Activated T-cell treated with anti-CD3 and anti-CD28 coated beads, Interleukin-2, amount 50 U/mL, for 4 hours (primary cell): Measurements from ENCODE around the gene SPATA13. TPM values are rescaled to one million over a fixed set of nuclear protein-coding genes. Genes with fewer than 3 reads are reported as not detected.

Source experiments
- ATAC-seq, 2 donors: fragments of 200-7000 bp; cut with Tn5 transposase; one replicate each; pipeline ENCODE4 v1.10.0; 2021
- DNase-seq: peaks from one replicate; pipeline ENCODE4 v3.0.0-alpha.2; 2020
- H3K27me3 Mint-ChIP-seq: one replicate; pipeline ENCODE4 v1.8.0; 2021; ENCODE audit warnings: low read depth, mixed read lengths
- H3K36me3 Mint-ChIP-seq: one replicate; pipeline ENCODE4 v1.8.0; 2022; ENCODE audit warnings: mixed read lengths; ENCODE audit not compliant: insufficient read depth
- H3K4me1 Mint-ChIP-seq: one replicate; pipeline ENCODE4 v1.8.0; 2021; ENCODE audit warnings: low read depth, mixed read lengths
- H3K4me3 Mint-ChIP-seq: one replicate; pipeline ENCODE4 v1.8.0; 2021; ENCODE audit warnings: mild to moderate bottlenecking, moderate library complexity, mixed read lengths
- H3K9me3 Mint-ChIP-seq: one replicate; pipeline ENCODE4 v1.8.0; 2021; ENCODE audit warnings: mixed read lengths
- total RNA-seq, 3 donors: library from RNA; stranded (reverse); gene quantifications; one replicate each; pipeline ENCODE4 v1.2.1, GENCODE V29; 2021

Gene SPATA13
- total RNA-seq, 3 donors from 2014 or later = 50.3 to 54.0 (median 52.8) TPM

- Mint-ChIP-seq H3K27me3 (peaks cover 6% of the 10 kb centered on the region), H3K4me1 (no peaks in the 10 kb centered on the region), H3K4me3 (no peak overlapping the region), H3K36me3 (no peaks in the 10 kb centered on the region), H3K9me3 (peaks cover 11% of the 10 kb centered on the region)
- ATAC-seq = no peak
- no peak for DNase-seq
Observed at GRCh38 chr13:24131749-24132148, 28.8 kb upstream of the SPATA13 start.

- Mint-ChIP-seq H3K9me3 (peaks cover 11% of the 10 kb centered on the region), H3K27me3 (peaks cover 4% of the 10 kb centered on the region), H3K4me3 (no peak overlapping the region), H3K36me3 (no peaks in the 10 kb centered on the region), H3K4me1 (no peaks in the 10 kb centered on the region)
- ATAC-seq (no peak), DNase-seq (no peak)
Observed at GRCh38 chr13:24133021-24133795, 27.3 kb upstream of the SPATA13 start.

- H3K36me3 Mint-ChIP-seq = no peaks in the 10 kb centered on the region
- H3K9me3 Mint-ChIP-seq = peaks cover 11% of the 10 kb centered on the region
- peaks cover 4% of the 10 kb centered on the region for H3K27me3 Mint-ChIP-seq
- no peaks in the 10 kb centered on the region for H3K4me1 Mint-ChIP-seq
- no peak for DNase-seq
- no peak overlapping the region for H3K4me3 Mint-ChIP-seq
- no peak for ATAC-seq
Observed at GRCh38 chr13:24134231-24134630, 26.3 kb upstream of the SPATA13 start.

DNA sequence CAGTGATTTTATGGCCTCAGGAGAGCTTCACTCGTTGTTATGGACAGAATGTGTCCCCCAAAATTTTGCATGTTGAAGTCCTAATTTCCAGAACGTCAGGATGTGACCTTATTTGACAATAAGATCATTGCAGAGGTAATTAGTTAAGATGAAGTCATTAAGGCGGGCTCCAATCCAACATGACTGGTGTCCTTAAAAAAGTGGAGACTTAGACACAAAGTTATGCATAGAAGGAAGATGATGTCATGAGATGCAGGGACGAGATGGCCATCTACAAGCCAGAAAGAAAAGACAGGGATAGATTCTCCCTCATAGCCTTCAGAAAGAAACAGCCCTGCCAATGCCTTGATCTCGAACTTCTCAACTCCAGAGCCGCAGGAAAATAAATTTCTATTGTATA is 25.8 kb upstream of the SPATA13 start:
- Mint-ChIP-seq H3K4me1 (no peaks in the 10 kb centered on the region), H3K4me3 (no peak overlapping the region), H3K9me3 (peaks cover 11% of the 10 kb centered on the region), H3K36me3 (no peaks in the 10 kb centered on the region), H3K27me3 (peaks cover 4% of the 10 kb centered on the region)
- no peak for ATAC-seq
- DNase-seq = no peak

DNA sequence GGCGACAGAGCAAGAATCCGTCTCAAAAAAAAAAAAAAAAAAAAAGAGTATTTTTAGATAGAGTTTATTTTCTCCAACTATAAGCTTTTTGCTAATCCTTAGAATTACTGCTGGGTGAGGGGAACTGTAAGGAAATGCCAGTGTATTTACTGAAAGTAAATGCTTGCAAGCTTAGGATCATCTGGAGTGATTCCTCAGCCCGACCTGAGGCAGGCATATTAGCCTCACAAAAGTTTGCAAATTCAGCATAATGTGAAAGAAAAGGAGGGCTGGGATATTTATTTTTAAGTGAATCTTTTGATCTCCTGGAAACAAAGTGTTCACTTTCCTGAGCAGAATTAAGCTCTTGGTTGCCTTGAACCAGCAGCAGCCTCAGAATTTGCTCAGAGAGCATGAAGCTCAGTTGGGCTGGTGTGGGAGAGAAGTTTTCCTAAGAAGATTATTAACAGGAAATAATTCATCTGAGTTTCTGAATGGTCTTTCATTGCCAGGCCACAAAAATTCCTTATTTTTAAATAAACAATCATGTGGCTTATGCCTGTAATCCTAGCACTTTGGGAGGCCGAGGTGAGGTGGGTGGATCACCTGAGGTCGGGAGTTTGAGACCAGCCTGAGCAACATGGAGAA is 24.7 kb upstream of the SPATA13 start:
- Mint-ChIP-seq H3K4me1 (no peaks in the 10 kb centered on the region), H3K9me3 (peaks cover 11% of the 10 kb centered on the region), H3K27me3 (no peaks in the 10 kb centered on the region), H3K36me3 (no peaks in the 10 kb centered on the region), H3K4me3 (no peak overlapping the region)
- no peak for ATAC-seq
- no peak for DNase-seq

DNA sequence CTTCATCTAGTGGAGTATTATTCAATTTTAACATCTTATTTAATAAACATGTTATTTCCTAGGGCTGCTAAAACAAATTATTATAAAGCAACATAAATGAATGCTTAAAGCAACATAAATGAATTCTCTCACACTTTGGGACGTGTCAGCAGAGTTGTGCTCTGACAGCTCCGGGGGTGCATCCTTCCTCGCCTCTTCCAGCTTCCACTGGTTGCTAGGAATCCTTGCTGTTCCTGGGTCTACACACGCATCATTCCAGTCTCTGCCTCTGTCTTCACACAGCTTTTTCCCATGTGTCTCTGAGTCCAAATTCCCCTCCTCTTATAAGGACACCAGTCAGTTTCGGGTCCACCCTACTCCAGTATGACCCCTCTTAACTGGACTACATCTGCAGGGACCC is 21.6 kb upstream of the SPATA13 start:
- ATAC-seq (no peak), DNase-seq (no peak)
- no peaks in the 10 kb centered on the region for H3K36me3 Mint-ChIP-seq
- no peaks in the 10 kb centered on the region for H3K9me3 Mint-ChIP-seq
- no peaks in the 10 kb centered on the region for H3K4me1 Mint-ChIP-seq
- no peak overlapping the region for H3K4me3 Mint-ChIP-seq
- H3K27me3 Mint-ChIP-seq = no peaks in the 10 kb centered on the region

DNA sequence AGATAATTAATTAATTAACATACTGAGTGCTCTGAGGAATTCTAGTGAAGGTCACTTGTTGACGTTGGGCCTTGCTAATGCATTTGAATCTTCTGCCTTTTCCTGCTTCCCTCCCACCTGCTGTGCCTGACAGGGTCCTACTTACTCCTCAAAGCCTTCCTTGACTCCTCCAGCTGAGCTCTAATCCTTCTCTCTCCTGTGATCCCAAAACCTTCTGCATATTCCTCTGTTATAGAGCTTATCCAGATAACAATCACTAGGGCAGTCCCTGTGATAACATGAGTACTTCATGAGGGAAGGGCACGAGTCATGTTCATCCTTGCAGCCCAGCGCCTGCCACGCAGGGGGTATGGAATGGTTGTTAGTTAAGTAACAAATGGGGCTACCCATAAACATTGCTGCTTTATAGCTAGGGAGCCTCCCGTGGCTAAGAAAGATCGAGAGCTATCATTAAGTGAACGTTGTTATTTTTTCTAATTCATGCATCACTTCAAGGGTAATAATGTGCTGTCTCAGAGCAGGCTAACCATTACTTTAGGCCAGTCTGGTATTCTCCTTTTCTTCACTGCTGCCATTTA is 19.1 kb upstream of the SPATA13 start:
- peaks cover 2% of the 10 kb centered on the region for H3K27me3 Mint-ChIP-seq
- no peaks in the 10 kb centered on the region for H3K9me3 Mint-ChIP-seq
- no peak overlapping the region for H3K4me3 Mint-ChIP-seq
- no peaks in the 10 kb centered on the region for H3K36me3 Mint-ChIP-seq
- ATAC-seq (no peak), DNase-seq (no peak)
- H3K4me1 Mint-ChIP-seq = no peaks in the 10 kb centered on the region

GRCh38 chr13:24142453-24142852 is 18.1 kb upstream of the SPATA13 start:
- DNase-seq = no peak
- no peaks in the 10 kb centered on the region for H3K36me3 Mint-ChIP-seq
- no peak for ATAC-seq
- no peaks in the 10 kb centered on the region for H3K9me3 Mint-ChIP-seq
- no peaks in the 10 kb centered on the region for H3K4me1 Mint-ChIP-seq
- H3K4me3 Mint-ChIP-seq = no peak overlapping the region
- H3K27me3 Mint-ChIP-seq = peaks cover 2% of the 10 kb centered on the region

DNA sequence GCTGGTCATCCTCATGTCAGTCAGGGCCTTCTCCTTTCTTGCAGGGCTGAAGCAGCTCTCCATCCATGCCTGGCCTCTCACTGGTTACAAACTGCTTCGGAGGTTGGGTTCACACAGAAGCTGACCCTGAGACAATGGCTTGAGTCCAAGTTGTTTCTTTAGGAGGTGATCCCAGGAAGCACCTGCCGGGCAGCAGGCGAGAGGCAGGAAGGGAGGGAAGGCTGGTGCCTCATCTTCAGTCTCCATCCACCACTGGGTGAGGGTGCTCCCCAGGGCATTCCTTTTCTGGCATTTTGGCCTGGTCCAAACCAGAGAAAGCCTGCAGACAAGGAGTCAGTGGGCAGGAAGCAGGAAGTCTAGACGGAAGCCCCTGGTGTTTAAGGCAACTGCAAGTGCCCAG is 17.6 kb upstream of the SPATA13 start:
- Mint-ChIP-seq H3K4me1 (no peaks in the 10 kb centered on the region), H3K4me3 (no peak overlapping the region), H3K36me3 (no peaks in the 10 kb centered on the region), H3K9me3 (no peaks in the 10 kb centered on the region), H3K27me3 (peaks cover 2% of the 10 kb centered on the region)
- ATAC-seq = no peak
- DNase-seq = no peak

DNA sequence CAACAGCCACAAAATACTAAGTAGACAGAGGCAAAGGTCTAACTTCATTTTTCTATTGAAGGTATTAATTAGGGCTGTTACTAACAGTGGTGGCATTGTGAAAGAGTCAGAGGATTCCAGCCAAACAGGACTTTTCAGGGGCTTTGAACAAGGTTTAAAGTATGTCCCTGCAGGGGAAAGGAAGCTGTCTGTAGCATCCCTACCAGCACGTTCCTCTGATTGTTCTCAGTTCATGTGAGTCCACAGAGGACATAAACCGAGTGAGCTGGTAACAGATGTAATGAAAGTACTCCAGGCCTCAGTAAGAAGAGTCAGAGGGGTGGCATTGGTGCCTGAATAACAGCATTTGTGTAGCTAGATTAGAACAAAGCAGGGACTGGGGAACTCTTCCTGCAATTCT is 15.3 kb upstream of the SPATA13 start:
- Mint-ChIP-seq H3K36me3 (no peaks in the 10 kb centered on the region), H3K4me3 (no peak overlapping the region), H3K9me3 (no peaks in the 10 kb centered on the region), H3K27me3 (peaks cover 4% of the 10 kb centered on the region), H3K4me1 (no peaks in the 10 kb centered on the region)
- ATAC-seq (no peak), DNase-seq (no peak)

DNA sequence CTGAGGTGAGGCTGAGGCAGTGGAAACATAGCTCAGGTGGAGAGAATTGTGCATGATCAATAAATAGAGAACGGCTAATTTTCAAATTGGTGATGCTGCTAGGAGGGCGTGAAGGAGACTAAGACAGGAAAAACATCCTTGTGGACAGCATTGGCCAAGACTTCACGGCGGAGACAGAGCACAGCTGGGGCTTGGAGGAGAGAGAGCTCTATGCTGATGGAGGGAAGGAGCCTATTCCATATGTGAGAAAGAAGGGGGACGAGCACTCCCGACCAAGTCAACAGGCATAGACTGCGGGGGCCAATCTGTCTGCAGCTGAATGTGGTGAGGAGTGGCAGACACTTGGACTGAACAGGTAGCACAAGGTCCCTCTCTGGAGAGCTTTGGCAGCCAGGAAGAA is 14.8 kb upstream of the SPATA13 start:
- H3K4me1 Mint-ChIP-seq = no peaks in the 10 kb centered on the region
- H3K9me3 Mint-ChIP-seq = no peaks in the 10 kb centered on the region
- H3K4me3 Mint-ChIP-seq = no peak overlapping the region
- no peak for ATAC-seq
- H3K36me3 Mint-ChIP-seq = no peaks in the 10 kb centered on the region
- DNase-seq = no peak
- peaks cover 4% of the 10 kb centered on the region for H3K27me3 Mint-ChIP-seq

DNA sequence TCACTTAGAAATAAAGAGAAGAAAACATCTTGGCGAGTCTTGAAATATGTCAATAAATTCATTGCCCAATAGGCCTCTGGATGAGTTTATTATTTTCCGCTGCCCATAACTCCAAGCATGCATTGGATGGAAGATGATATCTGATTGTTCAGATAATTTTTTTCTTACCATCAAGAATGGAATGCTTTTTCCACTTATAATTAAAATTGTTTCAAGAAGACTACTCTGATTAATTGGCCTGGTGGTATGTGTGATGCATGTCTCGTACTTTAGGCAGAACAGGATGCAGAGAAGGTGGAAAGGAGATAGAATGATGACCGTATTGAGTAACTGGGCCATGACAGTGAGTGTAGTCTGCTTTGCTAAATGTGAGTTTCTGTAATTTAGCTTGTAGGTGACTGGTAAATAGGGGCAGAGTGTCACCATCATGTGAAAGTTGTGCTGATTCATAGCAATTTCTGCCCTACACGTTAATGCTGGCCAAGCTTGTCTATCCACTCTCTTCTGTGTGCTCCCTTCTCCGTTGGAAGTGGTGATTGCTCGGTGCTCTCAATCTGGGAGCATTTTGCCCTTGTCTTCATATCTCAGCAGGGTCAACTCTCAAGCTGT is 13.5 kb upstream of the SPATA13 start:
- H3K4me1 Mint-ChIP-seq = no peaks in the 10 kb centered on the region
- DNase-seq = no peak
- no peak for ATAC-seq
- no peaks in the 10 kb centered on the region for H3K36me3 Mint-ChIP-seq
- H3K4me3 Mint-ChIP-seq = no peak overlapping the region
- H3K9me3 Mint-ChIP-seq = no peaks in the 10 kb centered on the region
- peaks cover 4% of the 10 kb centered on the region for H3K27me3 Mint-ChIP-seq

- no peak overlapping the region for H3K4me3 Mint-ChIP-seq
- H3K4me1 Mint-ChIP-seq = no peaks in the 10 kb centered on the region
- ATAC-seq (no peak), DNase-seq (no peak)
- no peaks in the 10 kb centered on the region for H3K36me3 Mint-ChIP-seq
- no peaks in the 10 kb centered on the region for H3K9me3 Mint-ChIP-seq
- H3K27me3 Mint-ChIP-seq = peaks cover 4% of the 10 kb centered on the region
Observed at GRCh38 chr13:24147570-24147963, 13.0 kb upstream of the SPATA13 start.

DNA sequence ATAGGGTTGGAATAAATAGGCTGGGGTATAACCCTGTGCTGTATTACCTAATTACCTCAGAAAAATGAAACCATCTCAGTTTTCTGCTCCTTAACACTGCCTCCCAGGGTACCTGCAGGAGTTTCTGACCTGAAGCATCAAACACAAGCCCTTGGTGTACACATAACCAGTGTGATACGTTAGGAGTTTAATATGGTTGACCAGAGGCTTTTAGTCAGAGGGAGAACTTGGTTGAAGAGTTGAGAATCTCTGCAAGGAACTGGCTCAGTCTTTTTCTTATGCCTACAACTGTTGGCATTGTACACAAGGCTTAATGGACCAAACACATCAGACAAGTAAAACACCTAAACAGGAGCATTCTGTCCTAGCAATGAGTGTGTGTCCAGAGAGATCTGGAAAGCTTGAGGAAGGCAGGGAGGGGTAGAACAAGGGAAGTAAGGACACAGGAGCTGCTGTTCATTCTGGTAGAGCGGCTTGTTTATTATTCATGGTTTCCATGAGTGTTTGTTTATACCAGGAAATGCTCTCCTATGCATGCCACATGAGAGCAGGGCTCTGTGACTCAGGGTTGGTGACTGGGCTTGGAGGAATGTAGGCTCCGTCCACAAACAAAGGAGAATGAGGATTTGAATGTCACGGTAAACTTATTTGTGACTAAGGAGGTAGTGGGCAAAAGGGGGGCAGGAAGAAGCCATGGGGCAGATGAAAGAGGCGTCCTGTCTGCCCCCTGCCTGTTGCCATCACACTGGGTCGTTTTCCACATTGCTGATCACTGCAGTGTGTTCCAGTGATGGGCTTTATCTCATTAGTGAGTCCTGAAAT is 11.9 kb upstream of the SPATA13 start:
- H3K36me3 Mint-ChIP-seq = no peaks in the 10 kb centered on the region
- no peak for ATAC-seq
- H3K4me1 Mint-ChIP-seq = peaks cover 3% of the 10 kb centered on the region
- no peak for DNase-seq
- H3K4me3 Mint-ChIP-seq = no peak overlapping the region
- no peaks in the 10 kb centered on the region for H3K9me3 Mint-ChIP-seq
- H3K27me3 Mint-ChIP-seq = peaks cover 4% of the 10 kb centered on the region
